Hepatocyte (in vitro differentiated cells): Measurements from ENCODE around the gene GPN1.

Source experiments
- EZH2 ChIP-seq: fragments of 200-600 bp; sonication (generic); IDR thresholded peaks from 2 replicates; pipeline ENCODE4 v1.6.1; 2016; ENCODE audit warnings: antibody characterized with exemption, mild to moderate bottlenecking, borderline replicate concordance
- EZH2phosphoT487 ChIP-seq: fragments of 200-600 bp; sonication (generic); IDR thresholded peaks from one replicate; pipeline ENCODE4 v1.6.1; 2018; ENCODE audit warnings: antibody characterized with exemption, mild to moderate bottlenecking, low read depth, moderate library complexity; ENCODE audit not compliant: unreplicated experiment, severe bottlenecking
- TF ChIP-seq, protein P1 (sequence below): fragments of 200-600 bp; sonication (generic); IDR thresholded peaks from 2 replicates; pipeline ENCODE4 v1.5.1; 2016; ENCODE audit warnings: antibody characterized with exemption, mild to moderate bottlenecking; ENCODE audit not compliant: poor library complexity

DNA sequence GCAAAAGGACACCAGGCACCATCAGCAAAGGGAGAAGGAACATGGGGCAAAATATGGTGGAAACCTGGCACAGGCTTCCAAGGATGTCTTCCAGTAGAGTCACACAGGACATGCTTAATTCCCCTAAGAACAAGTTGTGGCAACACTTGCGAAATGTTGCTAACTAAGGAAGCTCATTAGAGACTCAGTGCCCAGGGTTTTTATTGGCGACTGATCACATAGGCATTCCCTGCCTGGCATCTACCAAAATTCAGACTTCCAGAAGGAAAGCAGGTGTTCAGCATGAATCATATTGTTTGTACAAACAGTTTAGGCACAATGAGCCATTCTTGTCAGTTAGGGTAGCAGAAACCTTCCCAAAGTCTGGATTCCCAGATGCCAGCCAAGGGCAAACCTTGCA is 60.6 kb downstream of the GPN1 start:
- TF ChIP-seq, protein P1, sequence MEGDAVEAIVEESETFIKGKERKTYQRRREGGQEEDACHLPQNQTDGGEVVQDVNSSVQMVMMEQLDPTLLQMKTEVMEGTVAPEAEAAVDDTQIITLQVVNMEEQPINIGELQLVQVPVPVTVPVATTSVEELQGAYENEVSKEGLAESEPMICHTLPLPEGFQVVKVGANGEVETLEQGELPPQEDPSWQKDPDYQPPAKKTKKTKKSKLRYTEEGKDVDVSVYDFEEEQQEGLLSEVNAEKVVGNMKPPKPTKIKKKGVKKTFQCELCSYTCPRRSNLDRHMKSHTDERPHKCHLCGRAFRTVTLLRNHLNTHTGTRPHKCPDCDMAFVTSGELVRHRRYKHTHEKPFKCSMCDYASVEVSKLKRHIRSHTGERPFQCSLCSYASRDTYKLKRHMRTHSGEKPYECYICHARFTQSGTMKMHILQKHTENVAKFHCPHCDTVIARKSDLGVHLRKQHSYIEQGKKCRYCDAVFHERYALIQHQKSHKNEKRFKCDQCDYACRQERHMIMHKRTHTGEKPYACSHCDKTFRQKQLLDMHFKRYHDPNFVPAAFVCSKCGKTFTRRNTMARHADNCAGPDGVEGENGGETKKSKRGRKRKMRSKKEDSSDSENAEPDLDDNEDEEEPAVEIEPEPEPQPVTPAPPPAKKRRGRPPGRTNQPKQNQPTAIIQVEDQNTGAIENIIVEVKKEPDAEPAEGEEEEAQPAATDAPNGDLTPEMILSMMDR: no peak
- TF ChIP-seq EZH2: no peak
- TF ChIP-seq EZH2phosphoT487: no peak
